SU-DHL-6 (cell line): ENCODE data around the gene SLC9A9.

Source experiments
- H2AFZ ChIP-seq: fragments of 200-600 bp; sonication (generic); 2 replicates; pipeline ENCODE4 v1.6.1; 2014; ENCODE audit warnings: low read depth, mild to moderate bottlenecking, moderate library complexity, mixed read lengths, antibody characterized with exemption, low read length; ENCODE audit not compliant: severe bottlenecking
- H3F3A ChIP-seq: fragments of 200-600 bp; shearing (Covaris generic); 2 replicates; pipeline ENCODE4 v1.6.0; 2016; ENCODE audit warnings: antibody characterized with exemption, mild to moderate bottlenecking; ENCODE audit not compliant: insufficient read depth
- H3K27ac ChIP-seq: fragments of 200-600 bp; sonication (generic); 2 replicates; pipeline ENCODE4 v1.5.1; 2016; ENCODE audit warnings: low read depth, mild to moderate bottlenecking, low read length, moderate library complexity, mixed read lengths
- H3K27me3 ChIP-seq: fragments of 200-600 bp; sonication (generic), shearing (Covaris generic); 2 replicates; pipeline ENCODE4 v1.6.0; 2014; ENCODE audit warnings: mild to moderate bottlenecking, low read length
- H3K36me3 ChIP-seq: fragments of 200-600 bp; sonication (generic); 2 replicates; pipeline ENCODE4 v1.6.1; 2014; ENCODE audit warnings: mild to moderate bottlenecking, low read length, mixed read lengths
- H3K4me2 ChIP-seq: fragments of 300-600, 200-600 bp; shearing (Covaris generic), sonication (generic); 2 replicates; pipeline ENCODE4 v1.6.0; 2014; ENCODE audit warnings: low read length, low read depth, mild to moderate bottlenecking; ENCODE audit not compliant: poor library complexity, severe bottlenecking
- H3K4me3 ChIP-seq: fragments of 200-600 bp; sonication (generic); 2 replicates; pipeline ENCODE4 v1.5.1; 2014; ENCODE audit warnings: antibody characterized with exemption, low read length, mild to moderate bottlenecking, mixed read lengths; ENCODE audit not compliant: insufficient read depth, poor library complexity, severe bottlenecking
- H3K79me2 ChIP-seq: fragments of 200-600 bp; sonication (generic); 2 replicates; pipeline ENCODE4 v1.6.1; 2014; ENCODE audit warnings: mild to moderate bottlenecking, low read length, moderate library complexity; ENCODE audit not compliant: insufficient read depth
- H3K9ac ChIP-seq: fragments of 200-600 bp; sonication (generic); 2 replicates; pipeline ENCODE4 v1.7.0; 2014; ENCODE audit warnings: mild to moderate bottlenecking, low read length
- H3K9me2 ChIP-seq: fragments of 200-600 bp; sonication (generic); replicated peaks from 2 replicates; pipeline ENCODE4 v1.6.1; 2014; ENCODE audit warnings: low read length; ENCODE audit not compliant: insufficient read depth
- H3K9me3 ChIP-seq: fragments of 200-600 bp; sonication (generic); 2 replicates; pipeline ENCODE4 v1.6.1; 2014; ENCODE audit warnings: low read length, mixed read lengths; ENCODE audit not compliant: insufficient read depth
- H4K20me1 ChIP-seq: fragments of 200-600 bp; sonication (generic); 2 replicates; pipeline ENCODE4 v1.6.1; 2014; ENCODE audit warnings: low read depth, mild to moderate bottlenecking, antibody characterized with exemption, low read length, moderate library complexity, mixed read lengths
- CTCF ChIP-seq: fragments of 200-600 bp; sonication (generic); IDR thresholded peaks from one replicate; pipeline ENCODE4 v1.5.1; 2017; ENCODE audit warnings: antibody characterized with exemption, mild to moderate bottlenecking, low read length, moderate library complexity; ENCODE audit not compliant: insufficient read depth, poor library complexity, severe bottlenecking
- EZH2phosphoT487 ChIP-seq: fragments of 200-600 bp; sonication (generic), shearing (Covaris generic); conservative IDR thresholded peaks from 2 replicates; pipeline ENCODE4 v1.6.1; 2018; ENCODE audit warnings: mild to moderate bottlenecking, antibody characterized with exemption, low read length, moderate library complexity, mixed read lengths

SLC9A9 gene

GRCh38 chr3:143314251-143315093 is 533.8 kb downstream of the SLC9A9 start:
- H2AFZ ChIP-seq = no peak overlapping the region
- H3K4me2 ChIP-seq = no peak overlapping the region
- no peak overlapping the region for H3K27ac ChIP-seq
- no peaks in the 10 kb centered on the region for H3K9me2 ChIP-seq
- H3F3A ChIP-seq = no peaks in the 10 kb centered on the region
- H3K27me3 ChIP-seq = no peaks in the 10 kb centered on the region
- no peak overlapping the region for H3K4me3 ChIP-seq
- H3K9me3 ChIP-seq = no peaks in the 10 kb centered on the region
- H4K20me1 ChIP-seq = no peaks in the 10 kb centered on the region
- no peaks in the 10 kb centered on the region for H3K79me2 ChIP-seq
- TF ChIP-seq EZH2phosphoT487 (no peak), CTCF (no peak)
- H3K36me3 ChIP-seq = no peaks in the 10 kb centered on the region
- H3K9ac ChIP-seq = no peak overlapping the region

- no peaks in the 10 kb centered on the region for H3K36me3 ChIP-seq
- H3K27ac ChIP-seq = no peak overlapping the region
- no peaks in the 10 kb centered on the region for H3K27me3 ChIP-seq
- H3K9me2 ChIP-seq = no peaks in the 10 kb centered on the region
- H3K79me2 ChIP-seq = no peaks in the 10 kb centered on the region
- TF ChIP-seq EZH2phosphoT487 (no peak), CTCF (no peak)
- no peak overlapping the region for H3K4me3 ChIP-seq
- no peaks in the 10 kb centered on the region for H3F3A ChIP-seq
- H3K9ac ChIP-seq = no peak overlapping the region
- no peaks in the 10 kb centered on the region for H3K9me3 ChIP-seq
- H2AFZ ChIP-seq = no peak overlapping the region
- H3K4me2 ChIP-seq = no peak overlapping the region
- no peaks in the 10 kb centered on the region for H4K20me1 ChIP-seq
Measured at GRCh38 chr3:143313893-143314188, 534.4 kb downstream of the SLC9A9 start.

GRCh38 chr3:143313025-143313892 is 535.0 kb downstream of the SLC9A9 start:
- Histone ChIP-seq H2AFZ (no peak overlapping the region), H3F3A (no peaks in the 10 kb centered on the region), H3K27ac (no peak overlapping the region)

More at GRCh38 chr3:143313025-143313892, 535.0 kb downstream of the SLC9A9 start:
- H3K4me3 ChIP-seq = no peak overlapping the region
- no peaks in the 10 kb centered on the region for H3K27me3 ChIP-seq
- no peaks in the 10 kb centered on the region for H3K9me2 ChIP-seq
- TF ChIP-seq CTCF = no peak
- TF ChIP-seq EZH2phosphoT487 = no peak
- no peak overlapping the region for H3K4me2 ChIP-seq
- no peak overlapping the region for H3K9ac ChIP-seq
- no peaks in the 10 kb centered on the region for H3K79me2 ChIP-seq
- H3K9me3 ChIP-seq = no peaks in the 10 kb centered on the region
- no peaks in the 10 kb centered on the region for H4K20me1 ChIP-seq
- H3K36me3 ChIP-seq = no peaks in the 10 kb centered on the region
